A549 (cell line): ENCODE measurements around the gene DNMT3A.

Source experiments
- CTCF ChIP-seq: fragments of >200 bp; sonication (Bioruptor Twin); formaldehyde crosslinking; IDR thresholded peaks from 3 replicates; pipeline ENCODE4 v1.5.1; 2016
- HES2 ChIP-seq: fragments of >200 bp; sonication (Bioruptor Twin); formaldehyde crosslinking; IDR thresholded peaks from 2 replicates; pipeline ENCODE4 v1.6.1; 2016
- MAFK ChIP-seq: fragments of 450-650 bp; IDR thresholded peaks from 2 replicates; pipeline ENCODE4 v1.6.1; 2014; ENCODE audit not compliant: partially characterized antibody
- POLR2A ChIP-seq: IDR thresholded peaks from 2 replicates; pipeline ENCODE4 v1.6.1; 2012; ENCODE audit warnings: mild to moderate bottlenecking, low read length
- REST ChIP-seq: fragments of 200-600 bp; sonication (generic); IDR thresholded peaks from 2 replicates; pipeline ENCODE4 v1.6.1; 2016; ENCODE audit warnings: antibody characterized with exemption, mild to moderate bottlenecking, moderate library complexity
- ZSCAN20 ChIP-seq: fragments of 250-450 bp; sonication (Bioruptor Pico); IDR thresholded peaks from 2 replicates; pipeline ENCODE4 v1.8.0; 2022; ENCODE audit warnings: mild to moderate bottlenecking, moderate library complexity

GRCh38 chr2:25303633-25304236, 38.0 kb downstream of the DNMT3A start:
- TF ChIP-seq MAFK (no peak), CTCF (no peak), ZSCAN20 (no peak), REST (no peak), POLR2A (no peak), HES2 (no peak)
